ENCODE results near the gene AATF.
A peak's percentile ranks its signal among the peaks of the same experiment; 100 is the strongest.
"Not testable (repeated sequence)": the region's sequence is repeated elsewhere in the genome, so short reads cannot be mapped to it uniquely, and the experiment has no call there.

Gene AATF

GRCh38 chr17:37073464-37073863 lies 124.7 kb downstream of the AATF start:
- FAIRE-seq; DNase-seq (ENCODE audit: low spot score): not testable (repeated sequence)

GRCh38 chr17:37079065-37079708 lies 130.4 kb downstream of the AATF start:
- no peak for FAIRE-seq

GRCh38 chr17:37079735-37080134 lies 131.0 kb downstream of the AATF start:
- FAIRE-seq (no peak), DNase-seq (ENCODE audit: low spot score) (no peak)

More at GRCh38 chr17:37079065-37079708, 130.4 kb downstream of the AATF start:
- DNase-seq (ENCODE audit: low spot score), result no peak

- DNase-seq (ENCODE audit: low spot score), result no peak
- no peak for FAIRE-seq
These were observed 132.5 kb downstream of the AATF start for GRCh38 chr17:37081287-37081686.

- FAIRE-seq (no peak), DNase-seq (ENCODE audit: low spot score) (no peak)
These were observed 133.6 kb downstream of the AATF start for GRCh38 chr17:37082311-37082860.

- FAIRE-seq (no peak), DNase-seq (ENCODE audit: low spot score) (no peak)
These were observed 134.2 kb downstream of the AATF start for GRCh38 chr17:37082985-37083384.

- FAIRE-seq (no peak), DNase-seq (ENCODE audit: low spot score) (no peak)
These were observed 134.7 kb downstream of the AATF start for GRCh38 chr17:37083456-37083855.

GRCh38 chr17:37084372-37084771 lies 135.6 kb downstream of the AATF start:
- DNase-seq (ENCODE audit: low spot score) (no peak), FAIRE-seq (no peak)

- FAIRE-seq (no peak), DNase-seq (ENCODE audit: low spot score) (no peak)
These were observed 137.6 kb downstream of the AATF start for GRCh38 chr17:37086334-37086733.

- no peak for FAIRE-seq
- DNase-seq (ENCODE audit: low spot score), result no peak
These were observed 138.2 kb downstream of the AATF start for GRCh38 chr17:37086948-37087347.

- DNase-seq (ENCODE audit: low spot score) (no peak), FAIRE-seq (no peak)
These were observed 138.9 kb downstream of the AATF start for GRCh38 chr17:37087683-37088082.

GRCh38 chr17:37088459-37088858 lies 139.7 kb downstream of the AATF start:
- DNase-seq (ENCODE audit: low spot score) (no peak), FAIRE-seq (no peak)

- FAIRE-seq (no peak), DNase-seq (ENCODE audit: low spot score) (no peak)
These were observed 140.2 kb downstream of the AATF start for GRCh38 chr17:37088913-37089312.

GRCh38 chr17:37089956-37090355 lies 141.2 kb downstream of the AATF start:
- no peak for FAIRE-seq
- no peak for DNase-seq (ENCODE audit: low spot score)

- FAIRE-seq (no peak), DNase-seq (ENCODE audit: low spot score) (no peak)
These were observed 142.2 kb downstream of the AATF start for GRCh38 chr17:37090941-37091340.

GRCh38 chr17:37092071-37092470 lies 143.3 kb downstream of the AATF start:
- FAIRE-seq (no peak), DNase-seq (ENCODE audit: low spot score) (peak; percentile 28)

- FAIRE-seq, result no peak
- no peak for DNase-seq (ENCODE audit: low spot score)
These were observed 143.9 kb downstream of the AATF start for GRCh38 chr17:37092701-37093100.

GRCh38 chr17:37094391-37094790 lies 145.6 kb downstream of the AATF start:
- no peak for FAIRE-seq
- no peak for DNase-seq (ENCODE audit: low spot score)

GRCh38 chr17:37096071-37096470 lies 147.3 kb downstream of the AATF start:
- FAIRE-seq (no peak), DNase-seq (ENCODE audit: low spot score) (no peak)

- FAIRE-seq (no peak), DNase-seq (ENCODE audit: low spot score) (no peak)
These were observed 148.4 kb downstream of the AATF start for GRCh38 chr17:37097154-37097553.

GRCh38 chr17:37098152-37098551 lies 149.4 kb downstream of the AATF start:
- no peak for FAIRE-seq
- no peak for DNase-seq (ENCODE audit: low spot score)

- FAIRE-seq (no peak), DNase-seq (ENCODE audit: low spot score) (no peak)
These were observed 150.3 kb downstream of the AATF start for GRCh38 chr17:37098910-37099664.

GRCh38 chr17:37100231-37100630 lies 151.5 kb downstream of the AATF start:
- no peak for FAIRE-seq

More at GRCh38 chr17:37100231-37100630, 151.5 kb downstream of the AATF start:
- no peak for DNase-seq (ENCODE audit: low spot score)

Data from RCC 7860 (cell line).